GM23248 (cell line): ENCODE measurements around the gene TUSC2. TPM values are rescaled to one million over a fixed set of nuclear protein-coding genes. Genes with fewer than 3 reads are reported as not detected.

Source experiments
- DNase-seq: peaks from one replicate; pipeline ENCODE4 v3.0.0-alpha.2; 2015
- H2AFZ ChIP-seq: fragments of 200-600 bp; sonication (generic); 2 replicates; pipeline ENCODE4 v1.6.1; 2016; ENCODE audit warnings: antibody characterized with exemption
- H3F3A ChIP-seq: fragments of 200-600 bp; sonication (generic); 2 replicates; pipeline ENCODE4 v1.6.1; 2016; ENCODE audit warnings: mild to moderate bottlenecking, antibody characterized with exemption, mixed run types; ENCODE audit not compliant: insufficient read depth
- H3K27ac ChIP-seq: fragments of 200-600 bp; sonication (generic); 2 replicates; pipeline ENCODE4 v1.5.1; 2016; ENCODE audit warnings: mild to moderate bottlenecking
- H3K27me3 ChIP-seq: fragments of 200-600 bp; sonication (generic); replicated peaks from 2 replicates; pipeline ENCODE4 v1.6.1; 2016; ENCODE audit warnings: mild to moderate bottlenecking; ENCODE audit not compliant: insufficient read depth
- H3K36me3 ChIP-seq: fragments of 200-600 bp; sonication (generic); 2 replicates; pipeline ENCODE4 v1.6.1; 2016; ENCODE audit warnings: low read depth, mild to moderate bottlenecking
- H3K4me1 ChIP-seq: fragments of 200-600 bp; sonication (generic); 2 replicates; pipeline ENCODE4 v1.6.1; 2016; ENCODE audit warnings: mild to moderate bottlenecking; ENCODE audit not compliant: insufficient read depth
- H3K4me2 ChIP-seq: fragments of 200-600 bp; sonication (generic); one replicate; pipeline ENCODE4 v1.6.1; 2016; ENCODE audit warnings: mild to moderate bottlenecking; ENCODE audit not compliant: unreplicated experiment
- H3K4me3 ChIP-seq: fragments of 200-600 bp; sonication (generic); 2 replicates; pipeline ENCODE4 v1.5.1; 2016; ENCODE audit warnings: mild to moderate bottlenecking
- H3K79me2 ChIP-seq: fragments of 200-600 bp; sonication (generic); 2 replicates; pipeline ENCODE4 v1.6.1; 2016; ENCODE audit warnings: mild to moderate bottlenecking; ENCODE audit not compliant: insufficient read depth
- H3K9ac ChIP-seq: fragments of 200-600 bp; sonication (generic); 2 replicates; pipeline ENCODE4 v1.6.1; 2016; ENCODE audit warnings: mild to moderate bottlenecking
- H3K9me2 ChIP-seq: fragments of 200-600 bp; sonication (generic); 2 replicates; pipeline ENCODE4 v1.6.1; 2016; ENCODE audit warnings: mixed run types, mild to moderate bottlenecking, moderate library complexity; ENCODE audit not compliant: insufficient read depth
- H3K9me3 ChIP-seq: fragments of 200-600 bp; sonication (generic); one replicate; pipeline ENCODE4 v1.6.1; 2017; ENCODE audit warnings: low read depth
- H4K20me1 ChIP-seq: fragments of 200-600 bp; sonication (generic); 2 replicates; pipeline ENCODE4 v1.6.0; 2016; ENCODE audit not compliant: insufficient read depth
- EZH2 ChIP-seq: fragments of 200-600 bp; sonication (generic); IDR thresholded peaks from 2 replicates; pipeline ENCODE4 v1.6.1; 2018; ENCODE audit warnings: antibody characterized with exemption, mild to moderate bottlenecking; ENCODE audit not compliant: insufficient read depth, poor library complexity, severe bottlenecking
- EZH2phosphoT487 ChIP-seq: fragments of 200-600 bp; sonication (generic); IDR thresholded peaks from 2 replicates; pipeline ENCODE4 v1.6.1; 2018; ENCODE audit warnings: antibody characterized with exemption, moderate library complexity, mild to moderate bottlenecking, low read depth; ENCODE audit not compliant: insufficient read depth
- WGBS, 2 experiments: methylation state at CpG; one replicate each; pipeline ENCODE4 v1.1.6; 2015 to 2017; ENCODE audit warnings: low lambda C conversion rate in 2 of 2, low coverage in 1 of 2; ENCODE audit errors: missing lambda C conversion rate in 2 of 2; 5-methylcytosine and 5-hydroxymethylcytosine counted together
- in situ Hi-C: fragments of 300-500 bp; cut with MboI; formaldehyde crosslinking; loops from 2 replicates; pipeline ENCODE4 v1.15.0; 2020
- polyA plus RNA-seq: library from polyadenylated mRNA; unstranded; fragments of >200 nt; fragmentation: Nextera tagmentation; extraction: Ambion mirVana; gene quantifications from 2 replicates; pipeline ENCODE4 v1.2.1, GENCODE V29; 2016
- total RNA-seq: library from RNA; depleted of rRNA; stranded (reverse); fragments of >200 nt; shearing (Covaris generic); gene quantifications from 2 replicates; pipeline ENCODE4 v1.2.3, GENCODE V29; 2014

The TUSC2 gene
- total and polyA plus RNA-seq, 2 experiments from 2014 or later: 32.5 to 46.5 TPM

DNA sequence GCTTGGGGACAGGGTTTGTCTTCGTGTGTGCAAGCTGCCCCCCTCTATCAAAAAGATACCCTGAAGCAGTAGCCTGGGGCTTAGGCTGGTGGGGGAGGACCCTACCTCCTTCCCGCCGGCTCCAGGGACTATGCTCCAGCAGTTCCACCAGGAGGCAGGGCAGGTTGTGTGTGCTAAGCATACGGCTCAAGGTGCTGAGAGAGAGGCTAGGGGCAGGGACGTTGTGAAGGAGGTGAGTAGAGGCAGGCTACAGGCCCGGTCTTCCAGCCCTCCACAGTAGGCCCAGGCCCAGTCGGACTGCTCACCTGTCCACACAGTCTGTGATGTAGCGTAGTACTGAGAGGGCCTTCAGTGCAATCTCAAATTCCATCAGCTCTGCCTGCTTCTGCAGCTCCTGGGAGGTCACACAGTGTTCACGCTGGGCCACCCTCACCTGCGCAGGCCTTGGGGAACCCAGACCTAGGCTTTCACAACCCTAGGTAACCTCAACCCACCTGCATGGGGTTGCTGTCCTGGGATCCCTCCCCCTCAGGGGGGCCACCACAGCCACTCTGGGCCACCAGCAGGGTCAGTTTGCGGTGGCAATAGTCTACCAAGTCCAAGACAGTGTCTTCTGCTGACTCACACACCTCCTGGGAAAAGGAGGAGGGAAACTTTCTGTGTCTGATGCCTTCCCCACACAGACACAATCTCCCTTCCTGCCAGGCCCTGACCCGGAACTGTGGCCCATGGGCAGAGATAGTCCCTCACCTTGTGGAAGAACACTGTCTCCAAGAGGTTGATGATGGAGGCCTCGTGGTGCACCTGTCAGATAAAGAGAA is 15.0 kb upstream of the TUSC2 start:
- no peak overlapping the region for H3K4me3 ChIP-seq
- TF ChIP-seq EZH2phosphoT487 (no peak), EZH2 (no peak)
- H3K9me2 ChIP-seq: no peaks in the 10 kb centered on the region
- DNase-seq: no peak
- peaks cover 23% of the 10 kb centered on the region for H3K79me2 ChIP-seq
- peaks cover 24% of the 10 kb centered on the region for H3K4me1 ChIP-seq
- no peak overlapping the region for H3K27ac ChIP-seq
- H2AFZ ChIP-seq: no peak overlapping the region
- H3K9ac ChIP-seq: no peak overlapping the region
- in situ Hi-C loops: loop anchor here (10.0 kb wide), 1 partner anchor 192 kb away; no protein-coding TSS in a partner anchor
- no peaks in the 10 kb centered on the region for H3K36me3 ChIP-seq
- H3K4me2 ChIP-seq: no peak overlapping the region
- H4K20me1 ChIP-seq: no peaks in the 10 kb centered on the region
- H3K9me3 ChIP-seq: no peaks in the 10 kb centered on the region
- H3K27me3 ChIP-seq: no peaks in the 10 kb centered on the region
- WGBS, 2 experiments: 85% methylated on average over 13 of the region's 13 CpGs
- H3F3A ChIP-seq: peaks cover 25% of the 10 kb centered on the region

- in situ Hi-C loops: loop anchor here (10.0 kb wide), 1 partner anchor 193 kb away; no protein-coding TSS in a partner anchor
- no peak overlapping the region for H3K9ac ChIP-seq
- peaks cover 25% of the 10 kb centered on the region for H3K4me1 ChIP-seq
- no peaks in the 10 kb centered on the region for H3K9me3 ChIP-seq
- no peak overlapping the region for H3K27ac ChIP-seq
- H3K4me2 ChIP-seq: no peak overlapping the region
- H3K27me3 ChIP-seq: no peaks in the 10 kb centered on the region
- TF ChIP-seq EZH2phosphoT487 (no peak), EZH2 (no peak)
- 82 to 90% methylated on average over 9 to 13 of the region's 13 CpGs for WGBS, 2 experiments
- H3K36me3 ChIP-seq: no peaks in the 10 kb centered on the region
- H3K79me2 ChIP-seq: peaks cover 27% of the 10 kb centered on the region
- no peak overlapping the region for H2AFZ ChIP-seq
- H3F3A ChIP-seq: peaks cover 28% of the 10 kb centered on the region
- no peaks in the 10 kb centered on the region for H3K9me2 ChIP-seq
- no peak for DNase-seq
- no peak overlapping the region for H3K4me3 ChIP-seq
- H4K20me1 ChIP-seq: no peaks in the 10 kb centered on the region
Measured at GRCh38 chr3:50341996-50342650, 14.1 kb upstream of the TUSC2 start.

GRCh38 chr3:50341537-50341936 is 13.5 kb upstream of the TUSC2 start:
- no peaks in the 10 kb centered on the region for H3K9me3 ChIP-seq
- peak overlapping the region; percentile 92 for H3K9ac ChIP-seq
- H3K27ac ChIP-seq: no peak overlapping the region
- no peak overlapping the region for H2AFZ ChIP-seq
- peaks cover 27% of the 10 kb centered on the region for H3F3A ChIP-seq
- H3K9me2 ChIP-seq: no peaks in the 10 kb centered on the region
- no peaks in the 10 kb centered on the region for H3K36me3 ChIP-seq
- H3K79me2 ChIP-seq: peaks cover 32% of the 10 kb centered on the region
- no peaks in the 10 kb centered on the region for H3K27me3 ChIP-seq
- in situ Hi-C loops: loop anchor here (10.0 kb wide), 1 partner anchor 193 kb away; no protein-coding TSS in a partner anchor
- no peaks in the 10 kb centered on the region for H4K20me1 ChIP-seq
- DNase-seq: no peak
- peaks cover 25% of the 10 kb centered on the region for H3K4me1 ChIP-seq
- TF ChIP-seq EZH2: no peak
- TF ChIP-seq EZH2phosphoT487: no peak
- 76 to 86% methylated on average over 9 of the region's 9 CpGs for WGBS, 2 experiments
- H3K4me2 ChIP-seq: peak overlapping the region; percentile 90
- H3K4me3 ChIP-seq: peak overlapping the region; percentile 89

DNA sequence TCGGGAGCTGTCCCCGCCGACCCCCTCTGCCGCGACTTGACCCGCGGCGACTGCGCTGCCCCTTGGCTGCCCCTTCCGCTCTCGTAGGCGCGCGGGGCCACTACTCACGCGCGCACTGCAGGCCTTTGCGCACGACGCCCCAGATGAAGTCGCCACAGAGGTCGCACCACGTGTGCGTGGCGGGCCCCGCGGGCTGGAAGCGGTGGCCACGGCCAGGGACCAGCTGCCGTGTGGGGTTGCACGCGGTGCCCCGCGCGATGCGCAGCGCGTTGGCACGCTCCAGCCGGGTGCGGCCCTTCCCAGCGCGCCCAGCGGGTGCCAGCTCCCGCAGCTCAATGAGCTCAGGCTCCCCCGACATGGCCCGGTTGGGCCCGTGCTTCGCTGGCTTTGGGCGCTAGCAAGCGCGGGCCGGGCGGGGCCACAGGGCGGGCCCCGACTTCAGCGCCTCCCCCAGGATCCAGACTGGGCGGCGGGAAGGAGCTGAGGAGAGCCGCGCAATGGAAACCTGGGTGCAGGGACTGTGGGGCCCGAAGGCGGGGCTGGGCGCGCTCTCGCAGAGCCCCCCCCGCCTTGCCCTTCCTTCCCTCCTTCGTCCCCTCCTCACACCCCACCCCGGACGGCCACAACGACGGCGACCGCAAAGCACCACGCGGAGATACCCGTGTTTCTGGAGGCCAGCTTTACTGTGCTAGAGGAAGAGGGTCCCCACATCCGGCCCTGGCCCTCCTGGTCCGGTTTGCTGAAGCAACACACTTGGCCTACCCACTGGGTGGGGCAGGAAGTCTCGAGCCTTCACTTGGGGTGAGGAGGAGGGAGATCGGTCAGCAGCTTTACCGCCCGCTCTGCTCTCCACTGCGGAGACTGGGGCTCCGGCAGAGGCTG is 12.7 kb upstream of the TUSC2 start, which contains the start of gene RASSF1:
Gene RASSF1 (minus strand): TSS at position 389 of the 882 bp plus-strand sequence. CDS start 31 bp downstream, at position 358.
- H4K20me1 ChIP-seq: no peaks in the 10 kb centered on the region
- peaks cover 28% of the 10 kb centered on the region for H3K4me1 ChIP-seq
- peak; percentile 90 for DNase-seq
- peak within 1 kb of the TSS; percentile 70 for H2AFZ ChIP-seq
- in situ Hi-C loops: loop anchor here (10.0 kb wide), 1 partner anchor 194 kb away; no protein-coding TSS in a partner anchor
- WGBS, 2 experiments: 1 to 2% methylated on average over 68 to 80 of the region's 85 CpGs
- H3K36me3 ChIP-seq: no peaks in the 10 kb centered on the region
- H3F3A ChIP-seq: peaks cover 32% of the 10 kb centered on the region
- peak within 1 kb of the TSS; percentile 90 for H3K4me2 ChIP-seq
- TF ChIP-seq EZH2phosphoT487 (no peak), EZH2 (no peak)
- H3K9me2 ChIP-seq: no peaks in the 10 kb centered on the region
- H3K9ac ChIP-seq: peak within 1 kb of the TSS; percentile 92
- H3K27ac ChIP-seq: peak within 1 kb of the TSS; percentile 96
- no peaks in the 10 kb centered on the region for H3K27me3 ChIP-seq
- H3K79me2 ChIP-seq: peaks cover 40% of the 10 kb centered on the region
- H3K4me3 ChIP-seq: peak within 1 kb of the TSS; percentile 89
- no peaks in the 10 kb centered on the region for H3K9me3 ChIP-seq
